Measurements from ENCODE around the gene WDR27.

WDR27 gene

GRCh38 chr6:169429001-169429400, 272.8 kb downstream of the WDR27 start:
- no peak for DNase-seq (ENCODE audit: low spot score)

DNA sequence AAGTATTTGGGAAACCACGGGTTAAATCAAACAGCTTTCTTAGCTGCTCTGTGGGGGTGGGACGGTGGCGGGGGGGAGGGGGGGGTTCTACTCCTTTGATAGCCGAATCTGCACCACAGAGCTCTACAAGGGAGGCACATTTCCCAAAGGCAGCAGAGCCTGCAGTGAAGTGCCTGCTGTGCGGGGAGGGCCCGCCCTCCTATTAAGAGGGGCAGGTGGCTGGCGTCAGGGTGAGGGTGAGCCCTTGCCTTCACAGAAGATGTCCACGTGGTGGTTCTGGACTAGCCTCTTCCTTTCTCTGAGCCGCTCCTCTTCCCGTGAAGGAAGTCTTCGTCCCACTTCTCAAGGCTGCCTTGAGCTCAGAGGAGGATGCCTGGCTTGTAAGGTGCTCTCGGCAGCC, 273.3 kb downstream of the WDR27 start:
- DNase-seq (ENCODE audit: low spot score): no peak

GRCh38 chr6:169427856-169428255, 274.0 kb downstream of the WDR27 start:
- DNase-seq (ENCODE audit: low spot score): peak; percentile 26

GRCh38 chr6:169426611-169427010, 275.2 kb downstream of the WDR27 start:
- no peak for DNase-seq (ENCODE audit: low spot score)

GRCh38 chr6:169425628-169426370, 276.0 kb downstream of the WDR27 start:
- no peak for DNase-seq (ENCODE audit: low spot score)

DNA sequence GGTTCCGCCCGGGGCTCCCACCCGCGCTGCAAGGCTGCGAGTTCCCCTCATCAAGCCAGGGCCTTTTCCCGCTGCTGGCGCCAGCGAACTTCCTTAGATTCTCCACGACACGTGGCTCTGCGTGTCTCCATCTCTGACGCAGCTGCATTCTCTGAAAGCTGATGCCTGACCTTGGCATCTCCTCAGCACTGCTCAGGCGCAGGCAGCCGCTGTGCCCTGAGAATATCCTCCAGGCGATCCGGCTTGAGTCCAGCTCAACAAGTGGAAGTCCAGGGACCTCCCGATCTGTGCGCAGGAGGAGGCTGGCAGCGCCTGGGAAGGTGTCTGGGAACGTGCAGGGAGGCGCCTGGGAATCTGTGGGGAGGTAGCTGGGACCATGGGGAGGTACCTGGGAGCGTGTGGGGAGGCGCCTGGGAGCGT, 277.0 kb downstream of the WDR27 start:
- DNase-seq (ENCODE audit: low spot score): no peak

GRCh38 chr6:169424149-169424804, 277.6 kb downstream of the WDR27 start:
- DNase-seq (ENCODE audit: low spot score): no peak

- DNase-seq (ENCODE audit: low spot score): no peak
Observed at GRCh38 chr6:169421586-169422264, 280.1 kb downstream of the WDR27 start.

DNA sequence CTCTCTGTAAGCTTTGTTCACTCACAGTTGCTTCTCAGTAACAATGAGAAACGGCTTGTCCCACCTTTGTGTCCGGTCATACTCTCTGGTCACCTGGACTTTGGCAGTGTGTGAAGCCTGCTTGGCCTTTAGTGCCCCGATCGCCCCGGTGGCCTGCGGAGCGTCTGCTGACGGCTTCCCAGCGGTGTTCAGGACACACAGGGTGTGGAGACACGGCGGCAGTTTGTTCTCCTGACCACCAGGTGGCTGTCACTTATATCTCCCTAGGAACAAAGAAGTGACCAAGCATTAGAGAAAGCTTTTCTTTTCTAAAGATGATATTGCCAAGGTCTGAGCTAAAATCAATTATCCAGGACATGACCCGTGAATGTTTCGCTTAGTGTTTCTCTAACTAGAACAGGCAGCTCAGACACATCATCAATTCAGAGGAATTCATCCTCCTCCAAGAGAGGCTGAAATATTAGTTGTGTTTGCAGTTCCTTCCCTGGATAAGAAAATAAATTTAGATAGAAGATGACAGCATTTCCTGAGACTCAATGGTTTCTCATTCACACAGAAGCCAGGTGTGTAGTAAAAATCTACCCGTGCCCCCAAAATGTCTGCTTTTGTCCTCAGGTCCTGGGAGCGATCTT, 280.8 kb downstream of the WDR27 start:
- no peak for DNase-seq (ENCODE audit: low spot score)

- no peak for DNase-seq (ENCODE audit: low spot score)
Observed at GRCh38 chr6:169417101-169417500, 284.7 kb downstream of the WDR27 start.

- DNase-seq (ENCODE audit: low spot score): no peak
Observed at GRCh38 chr6:169416249-169416648, 285.6 kb downstream of the WDR27 start.

- no peak for DNase-seq (ENCODE audit: low spot score)
Observed at GRCh38 chr6:169415179-169415578, 286.6 kb downstream of the WDR27 start.

- no peak for DNase-seq (ENCODE audit: low spot score)
Observed at GRCh38 chr6:169411722-169412121, 290.1 kb downstream of the WDR27 start.

- DNase-seq (ENCODE audit: low spot score): no peak
Observed at GRCh38 chr6:169411296-169411695, 290.5 kb downstream of the WDR27 start.

- DNase-seq (ENCODE audit: low spot score): no peak
Observed at GRCh38 chr6:169409742-169410312, 292.0 kb downstream of the WDR27 start.

DNA sequence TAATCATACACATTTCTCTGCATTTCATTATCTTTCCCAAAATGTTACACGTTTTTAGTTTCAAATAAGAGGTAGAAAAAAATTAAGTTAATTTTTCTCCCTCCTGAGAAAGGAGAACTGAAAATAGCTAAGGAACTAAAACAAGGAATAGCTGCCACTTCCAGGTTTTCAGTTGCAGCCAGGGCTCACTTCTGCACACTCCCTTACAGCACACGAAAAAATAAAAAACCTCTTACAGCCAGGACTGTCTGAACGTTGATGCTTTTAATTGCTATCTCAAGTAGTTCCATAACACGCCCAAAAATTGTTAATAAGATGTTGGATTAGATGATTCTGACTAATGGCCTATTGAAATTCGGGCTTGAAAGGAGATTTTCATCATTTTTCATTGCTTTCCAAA, 294.5 kb downstream of the WDR27 start:
- DNase-seq (ENCODE audit: low spot score): no peak

Measured in COLO829 (cell line).